C4-2B (cell line): Measurements from ENCODE around the gene LRRC2.

Experiments
- ZFX ChIP-seq: fragments of 450-650 bp; IDR thresholded peaks from 2 replicates; pipeline ENCODE4 v1.6.1; 2017
- TF ChIP-seq, protein P1 (sequence below): fragments of 450-650 bp; conservative IDR thresholded peaks from 2 replicates; pipeline ENCODE4 v1.5.1; 2017; ENCODE audit warnings: mild to moderate bottlenecking

DNA sequence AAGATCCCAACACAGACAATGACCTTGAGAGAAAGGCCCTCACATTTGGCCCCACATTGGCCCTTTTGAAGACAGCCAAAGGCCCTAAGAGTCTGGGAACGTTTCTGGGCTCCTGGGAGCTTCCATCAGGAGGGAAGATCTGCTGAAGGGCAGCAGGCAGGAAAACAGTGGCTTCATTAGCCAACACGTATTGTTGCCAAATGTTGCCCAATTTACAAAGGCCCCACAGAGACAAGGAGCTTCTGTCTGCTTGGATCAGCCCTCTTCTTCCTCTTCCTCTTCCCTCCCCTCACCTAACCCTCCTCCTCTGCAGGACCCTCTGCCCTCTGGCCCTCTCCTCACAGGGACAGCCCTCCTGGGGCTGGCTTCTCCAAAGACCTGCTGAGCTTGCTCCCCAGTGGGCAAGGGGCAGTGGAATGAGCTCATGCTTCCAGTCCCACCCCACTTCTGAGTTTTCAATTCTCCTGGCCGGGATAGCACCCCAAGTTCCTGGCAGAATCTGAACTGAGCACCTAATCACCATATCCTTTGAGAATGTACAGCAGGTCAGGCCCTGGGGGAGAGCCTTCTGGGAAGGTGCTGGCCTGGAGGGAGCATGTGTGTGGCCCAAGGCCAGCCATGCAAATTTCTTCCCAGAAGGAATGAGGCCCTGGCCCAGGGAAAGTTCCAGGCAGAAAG, 96.3 kb downstream of the LRRC2 start:
- TF ChIP-seq, protein P1, sequence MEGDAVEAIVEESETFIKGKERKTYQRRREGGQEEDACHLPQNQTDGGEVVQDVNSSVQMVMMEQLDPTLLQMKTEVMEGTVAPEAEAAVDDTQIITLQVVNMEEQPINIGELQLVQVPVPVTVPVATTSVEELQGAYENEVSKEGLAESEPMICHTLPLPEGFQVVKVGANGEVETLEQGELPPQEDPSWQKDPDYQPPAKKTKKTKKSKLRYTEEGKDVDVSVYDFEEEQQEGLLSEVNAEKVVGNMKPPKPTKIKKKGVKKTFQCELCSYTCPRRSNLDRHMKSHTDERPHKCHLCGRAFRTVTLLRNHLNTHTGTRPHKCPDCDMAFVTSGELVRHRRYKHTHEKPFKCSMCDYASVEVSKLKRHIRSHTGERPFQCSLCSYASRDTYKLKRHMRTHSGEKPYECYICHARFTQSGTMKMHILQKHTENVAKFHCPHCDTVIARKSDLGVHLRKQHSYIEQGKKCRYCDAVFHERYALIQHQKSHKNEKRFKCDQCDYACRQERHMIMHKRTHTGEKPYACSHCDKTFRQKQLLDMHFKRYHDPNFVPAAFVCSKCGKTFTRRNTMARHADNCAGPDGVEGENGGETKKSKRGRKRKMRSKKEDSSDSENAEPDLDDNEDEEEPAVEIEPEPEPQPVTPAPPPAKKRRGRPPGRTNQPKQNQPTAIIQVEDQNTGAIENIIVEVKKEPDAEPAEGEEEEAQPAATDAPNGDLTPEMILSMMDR: no peak
- TF ChIP-seq ZFX: no peak
